ENCODE measurements around the gene KLC3.

KLC3 gene

DNA sequence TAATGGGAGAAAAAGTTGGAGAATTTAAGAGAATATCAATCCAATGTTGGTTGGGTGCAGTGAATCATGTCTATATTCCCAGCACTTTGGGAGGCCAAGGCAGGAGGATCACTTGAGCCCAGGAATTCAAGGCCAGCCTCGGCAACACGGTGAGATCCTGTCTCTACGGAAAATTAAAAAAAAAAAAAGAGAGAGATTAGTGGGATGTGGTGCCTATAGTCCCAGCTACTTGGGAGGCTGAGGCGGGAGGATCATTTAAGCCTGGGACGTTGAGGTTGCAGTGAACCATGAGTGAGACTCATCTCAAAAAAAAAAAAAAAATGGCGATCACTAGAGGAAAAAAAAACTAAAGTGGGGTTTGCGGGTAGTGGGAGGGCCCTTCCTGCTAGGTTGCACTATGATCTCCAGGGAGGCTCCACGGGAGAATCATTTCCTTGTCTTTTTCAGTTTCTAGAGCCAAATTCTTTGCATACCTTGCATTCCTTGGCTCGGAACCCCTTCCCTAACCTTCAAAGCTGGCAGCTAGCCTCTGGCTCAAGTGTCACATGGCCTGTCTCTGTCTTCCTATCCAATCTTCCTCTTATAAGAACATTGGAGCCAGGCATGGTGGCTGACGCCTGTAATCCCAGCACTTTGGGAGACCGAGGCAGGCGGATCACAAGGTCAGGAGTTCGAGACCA lies 35.6 kb downstream of the KLC3 start:
- DNase-seq (ENCODE audit: low spot score), result no peak
- no peak for TF ChIP-seq CTCF (IDR thresholded peaks at IDR 0.05; ENCODE audit: extremely low read depth, missing control alignments)

DNA sequence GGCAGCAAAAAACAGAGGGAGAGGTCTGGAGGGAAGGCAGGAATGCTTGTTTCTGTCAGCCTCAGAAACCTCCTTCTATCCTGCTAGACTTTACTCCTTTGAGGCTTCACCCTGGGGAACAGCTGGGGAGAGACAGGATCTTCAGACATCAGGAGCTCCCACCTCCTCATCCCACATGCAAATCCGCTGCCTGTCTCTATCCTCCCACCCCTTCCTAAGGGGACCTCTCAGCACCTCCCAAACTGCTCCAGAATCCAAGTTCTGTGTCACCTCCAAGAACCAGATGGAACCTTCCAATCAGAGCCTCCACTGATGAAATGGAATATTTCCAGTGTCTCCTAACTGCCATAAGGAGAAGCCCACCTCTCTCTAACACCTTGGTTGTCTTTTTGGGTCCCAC lies 39.6 kb downstream of the KLC3 start:
- TF ChIP-seq CTCF (IDR thresholded peaks at IDR 0.05; ENCODE audit: extremely low read depth, missing control alignments), result no peak
- no peak for DNase-seq (ENCODE audit: low spot score)

DNA sequence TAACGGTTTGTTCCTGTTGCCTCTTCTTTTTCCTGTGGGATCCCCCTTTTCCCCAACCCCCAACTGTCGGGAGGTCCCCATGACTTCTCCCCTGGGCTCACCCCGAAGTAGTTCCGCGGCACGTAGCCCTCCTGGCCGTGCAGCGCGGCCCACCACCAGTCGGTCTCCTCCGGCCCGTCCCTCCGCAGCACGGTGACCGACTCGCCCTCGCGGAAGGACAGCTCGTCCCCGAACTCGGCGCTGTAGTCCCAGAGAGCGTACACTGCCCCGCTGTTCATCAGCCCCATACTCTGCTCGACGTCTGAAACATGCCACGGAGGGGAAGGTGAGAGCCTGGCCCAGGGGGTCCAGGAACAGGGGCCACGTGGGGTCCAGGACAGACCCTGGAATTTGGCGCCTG lies 41.9 kb downstream of the KLC3 start:
- no peak for TF ChIP-seq CTCF (IDR thresholded peaks at IDR 0.05; ENCODE audit: extremely low read depth, missing control alignments)
- no peak for DNase-seq (ENCODE audit: low spot score)

DNA sequence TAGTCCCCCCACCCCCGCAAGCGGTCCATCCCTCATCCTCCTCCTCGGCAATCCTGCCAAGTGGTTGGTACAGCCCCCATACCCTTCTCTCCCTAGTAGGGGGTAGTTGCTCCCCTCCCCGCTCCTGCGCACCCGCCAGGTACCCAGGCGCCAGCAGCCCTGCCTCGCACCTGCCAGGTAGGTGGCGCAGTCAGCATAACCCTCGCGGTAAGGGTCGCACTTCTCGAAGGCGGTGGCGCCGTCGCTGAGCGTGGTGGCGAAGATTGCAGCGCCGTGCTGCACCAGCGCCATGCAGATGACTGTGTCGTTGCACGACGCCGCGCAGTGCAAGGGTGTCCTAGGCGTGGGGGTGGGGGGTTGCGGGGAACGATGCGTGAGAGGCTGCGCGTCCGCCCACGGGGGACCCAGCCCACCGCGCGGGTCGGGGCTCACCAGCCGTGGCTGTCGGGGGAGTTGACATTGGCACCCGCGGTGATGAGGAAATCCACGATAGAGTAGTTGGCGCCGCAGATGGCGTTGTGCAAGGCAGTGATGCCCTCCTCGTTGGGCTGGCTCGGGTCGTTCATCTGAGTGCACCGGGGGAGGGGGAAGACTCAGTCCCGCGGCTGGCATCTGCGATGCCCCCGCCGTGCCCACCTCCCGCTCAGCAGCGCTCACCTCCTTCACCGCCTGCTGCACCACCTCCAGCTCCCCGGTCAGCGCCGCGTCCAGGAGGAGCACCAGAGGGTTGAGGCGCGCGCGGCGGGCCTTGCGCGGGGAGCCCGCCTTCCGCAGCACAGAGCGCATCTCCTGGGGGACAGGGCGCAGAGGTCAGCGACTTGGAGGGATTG lies 45.1 kb downstream of the KLC3 start:
- no peak for TF ChIP-seq CTCF (IDR thresholded peaks at IDR 0.05; ENCODE audit: extremely low read depth, missing control alignments)
- DNase-seq (ENCODE audit: low spot score), result no peak

GRCh38 chr19:45391346-45391745 lies 50.8 kb downstream of the KLC3 start:
- TF ChIP-seq CTCF (IDR thresholded peaks at IDR 0.05; ENCODE audit: extremely low read depth, missing control alignments), result no peak
- DNase-seq (ENCODE audit: low spot score), result no peak

GRCh38 chr19:45391871-45392665 lies 51.5 kb downstream of the KLC3 start:
- no peak for TF ChIP-seq CTCF (IDR thresholded peaks at IDR 0.05; ENCODE audit: extremely low read depth, missing control alignments)
- no peak for DNase-seq (ENCODE audit: low spot score)

Measured in GM20000 (cell line).